ENCODE data around the gene ARHGAP31. TPM values are rescaled to one million over a fixed set of nuclear protein-coding genes. Genes with fewer than 3 reads are reported as not detected.

Gene ARHGAP31
- total RNA-seq, 1 experiment from 2014 or later: 12.0 TPM

GRCh38 chr3:119359476-119360326 lies 65.5 kb downstream of the ARHGAP31 start:
- intact Hi-C loops (cut with micrococcal nuclease; ENCODE audit: unreplicated experiment): no loop called here
- ChIA-PET POLR2A (ENCODE audit: low non-redundant PET) (no interaction called here), CTCF (no interaction called here)
- no peak for TF ChIP-seq EZH2 (IDR thresholded peaks at IDR 0.05; ENCODE audit: borderline replicate concordance, low read depth, low read length, poor library complexity, severe bottlenecking)
- TF ChIP-seq CTCF (conservative IDR thresholded peaks at IDR 0.05; ENCODE audit: low read depth, low read length): no peak
- Histone ChIP-seq H3K9me3 (ENCODE audit: low read depth, low read length, poor library complexity, severe bottlenecking) (no peaks in the 10 kb centered on the region), H3K27ac (ENCODE audit: low read depth, low read length, poor library complexity, severe bottlenecking) (no peak overlapping the region), H3K4me1 (ENCODE audit: insufficient read depth, low read length, poor library complexity, severe bottlenecking) (peaks cover 3% of the 10 kb centered on the region), H3K27me3 (replicated peaks; ENCODE audit: insufficient read depth, low read depth, low read length, poor library complexity) (no peaks in the 10 kb centered on the region), H3K36me3 (ENCODE audit: insufficient read depth, low read length, poor library complexity, severe bottlenecking) (no peaks in the 10 kb centered on the region), H3K4me3 (ENCODE audit: low read depth, low read length, poor library complexity, severe bottlenecking) (no peak overlapping the region)
- no peak for DNase-seq (ENCODE audit: low spot score)
- BruUV-seq (replicated peaks): no TSS peak

GRCh38 chr3:119360736-119361462 lies 66.7 kb downstream of the ARHGAP31 start:
- BruUV-seq (replicated peaks): no TSS peak
- POLR2A ChIA-PET (ENCODE audit: low non-redundant PET): interaction anchor here (0.6 kb wide), 1 partner anchor 28 kb away, joined by 5 read pairs; no protein-coding TSS in a partner anchor
- TF ChIP-seq EZH2 (IDR thresholded peaks at IDR 0.05; ENCODE audit: borderline replicate concordance, low read depth, low read length, poor library complexity, severe bottlenecking) (no peak), CTCF (conservative IDR thresholded peaks at IDR 0.05; ENCODE audit: low read depth, low read length) (no peak)

GRCh38 chr3:119362010-119362409 lies 67.8 kb downstream of the ARHGAP31 start:
- Histone ChIP-seq H3K27me3 (replicated peaks; ENCODE audit: insufficient read depth, low read depth, low read length, poor library complexity) (no peaks in the 10 kb centered on the region), H3K9me3 (ENCODE audit: low read depth, low read length, poor library complexity, severe bottlenecking) (no peaks in the 10 kb centered on the region), H3K4me1 (ENCODE audit: insufficient read depth, low read length, poor library complexity, severe bottlenecking) (peaks cover 18% of the 10 kb centered on the region), H3K27ac (ENCODE audit: low read depth, low read length, poor library complexity, severe bottlenecking) (no peak overlapping the region), H3K36me3 (ENCODE audit: insufficient read depth, low read length, poor library complexity, severe bottlenecking) (no peaks in the 10 kb centered on the region), H3K4me3 (ENCODE audit: low read depth, low read length, poor library complexity, severe bottlenecking) (no peak overlapping the region)
- ChIA-PET CTCF (no interaction called here), POLR2A (ENCODE audit: low non-redundant PET) (interaction anchor here (0.6 kb wide), 1 partner anchor 26 kb away, joined by 5 read pairs; no protein-coding TSS in a partner anchor)
- no TSS peak for BruUV-seq (replicated peaks)
- TF ChIP-seq CTCF (conservative IDR thresholded peaks at IDR 0.05; ENCODE audit: low read depth, low read length): no peak
- TF ChIP-seq EZH2 (IDR thresholded peaks at IDR 0.05; ENCODE audit: borderline replicate concordance, low read depth, low read length, poor library complexity, severe bottlenecking): no peak
- no peak for DNase-seq (ENCODE audit: low spot score)
- intact Hi-C loops (cut with micrococcal nuclease; ENCODE audit: unreplicated experiment): no loop called here

More at GRCh38 chr3:119360736-119361462, 66.7 kb downstream of the ARHGAP31 start:
- intact Hi-C loops (cut with micrococcal nuclease; ENCODE audit: unreplicated experiment): no loop called here
- Histone ChIP-seq H3K27ac (ENCODE audit: low read depth, low read length, poor library complexity, severe bottlenecking) (no peak overlapping the region), H3K9me3 (ENCODE audit: low read depth, low read length, poor library complexity, severe bottlenecking) (no peaks in the 10 kb centered on the region), H3K4me1 (ENCODE audit: insufficient read depth, low read length, poor library complexity, severe bottlenecking) (peaks cover 14% of the 10 kb centered on the region), H3K36me3 (ENCODE audit: insufficient read depth, low read length, poor library complexity, severe bottlenecking) (no peaks in the 10 kb centered on the region), H3K27me3 (replicated peaks; ENCODE audit: insufficient read depth, low read depth, low read length, poor library complexity) (no peaks in the 10 kb centered on the region), H3K4me3 (ENCODE audit: low read depth, low read length, poor library complexity, severe bottlenecking) (no peak overlapping the region)
- no peak for DNase-seq (ENCODE audit: low spot score)
- CTCF ChIA-PET: no interaction called here
